Posterior vena cava (tissue), 2 donors: ENCODE results near the gene KLF13. TPM values are rescaled to one million over a fixed set of nuclear protein-coding genes. Genes with fewer than 3 reads are reported as not detected.
A peak's percentile ranks its signal among the peaks of the same experiment; 100 is the strongest.

Experiments used
- DNase-seq: peaks from one replicate; pipeline ENCODE4 v3.0.0-alpha.2; 2020; ENCODE audit warnings: low spot score
- intact Hi-C, 2 donors: fragments of 100-400 bp; cut with DNase I; formaldehyde crosslinking; loops; one replicate each; pipeline versions ENCODE4 v1.14.1 to v1.14.2; 2022 to 2023
- total RNA-seq, 2 donors: library from RNA; stranded (reverse); fragmentation: NEBNext Ultra II Directional; extraction: Animal tissue kit (Norgen Biotek cat#: 25700); gene quantifications; one replicate each; pipeline ENCODE4 v1.2.1, GENCODE V29; 2021
- donor health status: DM: yes; HTN: yes; CAD: no.
- donor health status: DM: yes; HTN: yes; CAD: no.

Gene KLF13
- total RNA-seq, 2 donors from 2014 or later = 49.6 to 97.8 TPM

- peak; percentile 78 for DNase-seq
- intact Hi-C loops = loop anchor here in 1 of 2 donors (10.0 kb wide), 1 partner anchor 118 kb away; no protein-coding TSS in a partner anchor
Observed at GRCh38 chr15:31367021-31367729, 40.5 kb downstream of the KLF13 start.

GRCh38 chr15:31367730-31368344 is 41.2 kb downstream of the KLF13 start:
- peak; percentile 70 for DNase-seq
- intact Hi-C loops = loop anchor here in 1 of 2 donors (10.0 kb wide), 1 partner anchor 117 kb away; no protein-coding TSS in a partner anchor

- intact Hi-C loops = loop anchor here in 1 of 2 donors (10.0 kb wide), 1 partner anchor 115 kb away; no protein-coding TSS in a partner anchor
- no peak for DNase-seq
Observed at GRCh38 chr15:31369727-31370126, 43.1 kb downstream of the KLF13 start.

- peak; percentile 67 for DNase-seq
Observed at GRCh38 chr15:31371520-31372240, 45.0 kb downstream of the KLF13 start.

GRCh38 chr15:31372635-31373091 is 46.0 kb downstream of the KLF13 start:
- intact Hi-C loops = no loop called here
- DNase-seq = peak; percentile 93

More at GRCh38 chr15:31371520-31372240, 45.0 kb downstream of the KLF13 start:
- intact Hi-C loops = no loop called here

- DNase-seq = peak; percentile 62
Observed at GRCh38 chr15:31373096-31373865, 46.6 kb downstream of the KLF13 start.

GRCh38 chr15:31373970-31374369 is 47.3 kb downstream of the KLF13 start:
- intact Hi-C loops = no loop called here
- peak; percentile 58 for DNase-seq

More at GRCh38 chr15:31373096-31373865, 46.6 kb downstream of the KLF13 start:
- intact Hi-C loops = no loop called here

GRCh38 chr15:31374489-31374888 is 47.9 kb downstream of the KLF13 start:
- peak; percentile 61 for DNase-seq
- intact Hi-C loops = no loop called here

GRCh38 chr15:31374986-31375385 is 48.4 kb downstream of the KLF13 start:
- peak; percentile 64 for DNase-seq
- intact Hi-C loops = no loop called here

- intact Hi-C loops = no loop called here
- peak; percentile 64 for DNase-seq
Observed at GRCh38 chr15:31375772-31376171, 49.1 kb downstream of the KLF13 start.

GRCh38 chr15:31376511-31376910 is 49.9 kb downstream of the KLF13 start:
- intact Hi-C loops = no loop called here
- peak; percentile 61 for DNase-seq

GRCh38 chr15:31377030-31377429 is 50.4 kb downstream of the KLF13 start:
- peak; percentile 72 for DNase-seq
- intact Hi-C loops = no loop called here

- DNase-seq = peak; percentile 71
- intact Hi-C loops = no loop called here
Observed at GRCh38 chr15:31378363-31378903, 51.8 kb downstream of the KLF13 start.

GRCh38 chr15:31379042-31379441 is 52.4 kb downstream of the KLF13 start:
- no peak for DNase-seq
- intact Hi-C loops = no loop called here

GRCh38 chr15:31379577-31379976 is 52.9 kb downstream of the KLF13 start:
- DNase-seq = peak; percentile 47
- intact Hi-C loops = no loop called here

- DNase-seq = peak; percentile 65
- intact Hi-C loops = no loop called here
Observed at GRCh38 chr15:31381801-31382712, 55.4 kb downstream of the KLF13 start.

GRCh38 chr15:31382713-31383045 is 56.0 kb downstream of the KLF13 start:
- DNase-seq = peak; percentile 64
- intact Hi-C loops = no loop called here

GRCh38 chr15:31383139-31383538 is 56.5 kb downstream of the KLF13 start:
- intact Hi-C loops = no loop called here
- peak; percentile 36 for DNase-seq
